Stimulated activated memory B cell treated with anti-CD40 and anti-IgM and Interleukin-4, amounts not matched to agents 10 μg/mL and 1 μg/mL and 100 μg/mL, for 72 hours (primary cell): Measurements from ENCODE around the gene IL1A.

Source experiments
- ATAC-seq: fragments of 150-1000 bp; cut with Tn5 transposase; 2 replicates; pipeline ENCODE4 v1.10.0; 2021
- H3K27ac Mint-ChIP-seq: one replicate; pipeline ENCODE4 v1.8.0; 2022; ENCODE audit warnings: mild to moderate bottlenecking, mixed read lengths
- H3K27me3 Mint-ChIP-seq: one replicate; pipeline ENCODE4 v1.8.0; 2022; ENCODE audit warnings: mixed read lengths
- H3K36me3 Mint-ChIP-seq: one replicate; pipeline ENCODE4 v1.8.0; 2022; ENCODE audit warnings: mixed read lengths
- H3K4me1 Mint-ChIP-seq: one replicate; pipeline ENCODE4 v1.8.0; 2022; ENCODE audit warnings: mixed read lengths
- H3K4me3 Mint-ChIP-seq: one replicate; pipeline ENCODE4 v1.8.0; 2022; ENCODE audit warnings: mild to moderate bottlenecking, moderate library complexity, mixed read lengths
- H3K9me3 Mint-ChIP-seq: one replicate; pipeline ENCODE4 v1.8.0; 2022; ENCODE audit warnings: mixed read lengths

IL1A gene

GRCh38 chr2:112807233-112807807 lies 23.0 kb upstream of the IL1A start:
- peaks cover 17% of the 10 kb centered on the region for H3K9me3 Mint-ChIP-seq
- H3K27me3 Mint-ChIP-seq: no peaks in the 10 kb centered on the region
- peaks cover 27% of the 10 kb centered on the region for H3K36me3 Mint-ChIP-seq
- peak overlapping the region; percentile 8 for H3K27ac Mint-ChIP-seq
- no peak overlapping the region for H3K4me3 Mint-ChIP-seq
- H3K4me1 Mint-ChIP-seq: peaks cover 47% of the 10 kb centered on the region
- ATAC-seq: no peak

GRCh38 chr2:112805542-112805941 lies 21.2 kb upstream of the IL1A start:
- Mint-ChIP-seq H3K36me3 (peaks cover 24% of the 10 kb centered on the region), H3K9me3 (peaks cover 15% of the 10 kb centered on the region), H3K4me3 (peak overlapping the region; percentile 59), H3K4me1 (peaks cover 36% of the 10 kb centered on the region), H3K27ac (peak overlapping the region; percentile 82), H3K27me3 (no peaks in the 10 kb centered on the region)
- ATAC-seq: peak; percentile 91

DNA sequence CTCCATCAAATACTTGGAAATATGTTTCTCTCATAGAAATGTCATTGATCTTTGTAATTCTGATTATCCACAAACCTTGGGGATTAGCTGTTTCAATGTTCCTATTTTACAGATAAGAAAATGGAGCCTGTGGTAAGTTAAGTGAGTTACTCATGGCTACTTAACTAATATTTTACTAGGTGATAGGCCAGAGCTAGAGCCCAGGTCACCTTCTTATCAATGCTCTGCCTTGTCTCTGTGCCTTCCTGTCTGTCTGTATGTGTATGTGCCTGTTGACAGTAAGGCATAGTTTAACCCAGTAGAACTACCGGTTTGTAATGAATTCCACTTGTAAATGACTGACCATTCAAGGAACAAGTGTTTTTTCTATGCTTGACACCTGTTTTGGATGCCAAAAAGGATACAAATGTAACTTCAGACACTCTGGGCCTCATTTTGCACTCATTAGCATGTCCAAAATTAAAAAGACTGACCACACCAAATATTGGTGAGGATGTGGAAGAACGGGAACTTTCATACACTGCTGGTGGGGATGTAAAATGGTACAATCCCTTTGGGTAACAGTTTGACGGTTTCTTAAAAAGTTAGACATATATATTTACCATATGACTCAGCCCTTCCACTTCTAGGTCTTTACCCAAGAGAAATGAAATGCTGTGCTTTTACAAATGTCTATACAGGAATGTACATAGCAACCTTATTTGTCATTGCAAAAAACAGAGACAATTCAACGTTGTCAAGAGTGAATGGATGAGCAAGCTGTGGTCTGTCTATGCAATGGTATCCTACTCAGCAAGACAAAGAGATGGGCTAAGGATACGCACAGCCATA lies 19.6 kb upstream of the IL1A start:
- H3K27me3 Mint-ChIP-seq: no peaks in the 10 kb centered on the region
- peaks cover 49% of the 10 kb centered on the region for H3K4me1 Mint-ChIP-seq
- H3K36me3 Mint-ChIP-seq: peaks cover 29% of the 10 kb centered on the region
- H3K27ac Mint-ChIP-seq: peak overlapping the region; percentile 69
- peak; percentile 57 for ATAC-seq
- peaks cover 15% of the 10 kb centered on the region for H3K9me3 Mint-ChIP-seq
- no peak overlapping the region for H3K4me3 Mint-ChIP-seq

DNA sequence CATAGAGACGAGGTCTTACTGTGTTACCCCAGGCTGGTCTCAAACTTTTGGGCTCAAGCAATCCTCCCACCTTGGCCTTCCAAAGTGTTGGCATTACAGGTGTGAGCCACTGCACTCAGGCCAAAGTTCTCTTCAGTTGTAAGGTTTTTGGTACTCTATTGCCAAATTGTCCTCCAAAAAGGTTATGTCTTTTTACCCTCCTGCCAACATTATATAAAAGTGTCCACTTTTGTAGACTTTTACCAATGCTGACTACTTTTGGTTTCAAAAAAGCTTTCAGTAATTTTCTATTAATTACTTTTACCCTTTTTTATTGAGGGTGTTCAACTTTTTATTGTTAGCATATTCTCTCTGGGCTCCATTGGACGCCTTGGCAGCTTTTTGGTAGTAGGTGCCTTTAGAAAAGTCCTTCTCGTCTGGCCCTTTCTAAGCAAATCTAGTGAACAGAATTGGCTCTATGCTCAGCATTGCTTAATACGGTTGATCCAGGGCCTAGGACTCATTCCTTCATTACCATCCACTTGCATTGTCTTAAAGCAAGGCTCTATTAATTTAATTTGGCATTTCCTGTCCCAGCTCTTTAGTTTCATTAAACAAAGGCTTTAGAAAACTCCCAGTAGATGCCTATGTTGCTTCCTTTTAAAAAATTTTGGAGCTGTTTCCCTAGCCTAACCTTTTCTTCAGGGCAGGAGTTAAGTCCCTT lies 16.7 kb upstream of the IL1A start:
- Mint-ChIP-seq H3K4me3 (no peak overlapping the region), H3K36me3 (peaks cover 13% of the 10 kb centered on the region), H3K9me3 (peaks cover 5% of the 10 kb centered on the region), H3K4me1 (peaks cover 40% of the 10 kb centered on the region), H3K27me3 (no peaks in the 10 kb centered on the region), H3K27ac (peak overlapping the region; percentile 30)
- ATAC-seq: no peak

DNA sequence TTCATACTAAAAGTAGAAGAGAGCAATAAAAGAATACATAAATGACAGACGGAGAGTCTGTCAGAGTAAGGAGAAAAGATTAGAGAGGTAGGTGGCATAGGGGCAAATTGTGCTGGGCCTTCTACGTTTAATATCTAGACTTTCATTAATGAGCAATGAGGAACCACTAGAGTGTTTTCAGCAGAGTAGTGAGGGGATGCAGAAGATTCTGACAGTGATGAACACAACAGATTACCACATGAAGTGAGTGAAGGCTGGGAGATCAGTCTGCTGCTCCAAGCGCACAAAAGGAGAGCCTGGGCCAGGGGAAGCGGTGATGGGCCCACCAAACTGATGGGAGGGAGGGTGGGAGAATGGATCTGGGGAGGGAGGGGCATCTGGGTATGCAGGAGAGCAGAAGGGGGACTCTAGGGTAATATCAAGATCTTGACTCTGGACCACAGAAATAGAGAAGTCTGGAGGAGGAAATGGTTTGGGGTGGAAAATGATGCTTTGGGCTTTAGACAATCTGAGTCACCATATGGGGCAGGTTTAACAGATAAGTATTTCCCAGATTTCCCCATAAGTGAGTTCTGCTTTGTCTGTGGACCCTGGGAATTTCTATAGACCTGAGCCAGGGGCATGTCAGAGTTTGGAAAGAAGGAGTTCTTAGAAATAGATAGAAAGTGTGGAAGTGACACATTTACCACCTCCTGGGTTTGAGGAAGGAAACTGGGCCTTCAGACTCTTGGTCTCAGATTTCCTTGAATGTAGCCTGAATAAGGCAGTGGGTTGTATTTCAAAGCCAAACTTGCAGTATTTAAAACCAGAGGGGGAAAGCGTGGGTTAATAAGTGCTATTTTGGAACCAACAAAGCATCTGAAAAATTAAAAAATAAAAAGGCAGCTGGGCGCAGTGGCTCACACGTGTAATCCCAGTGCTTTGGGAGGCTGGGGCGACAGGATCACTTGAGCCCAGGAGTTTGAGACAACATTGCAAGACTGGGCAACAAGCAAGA lies 15.0 kb upstream of the IL1A start:
- Mint-ChIP-seq H3K36me3 (peaks cover 7% of the 10 kb centered on the region), H3K9me3 (peaks cover 5% of the 10 kb centered on the region), H3K4me1 (peaks cover 35% of the 10 kb centered on the region), H3K4me3 (no peak overlapping the region), H3K27ac (peak overlapping the region; percentile 63), H3K27me3 (no peaks in the 10 kb centered on the region)
- peak; percentile 79 for ATAC-seq

DNA sequence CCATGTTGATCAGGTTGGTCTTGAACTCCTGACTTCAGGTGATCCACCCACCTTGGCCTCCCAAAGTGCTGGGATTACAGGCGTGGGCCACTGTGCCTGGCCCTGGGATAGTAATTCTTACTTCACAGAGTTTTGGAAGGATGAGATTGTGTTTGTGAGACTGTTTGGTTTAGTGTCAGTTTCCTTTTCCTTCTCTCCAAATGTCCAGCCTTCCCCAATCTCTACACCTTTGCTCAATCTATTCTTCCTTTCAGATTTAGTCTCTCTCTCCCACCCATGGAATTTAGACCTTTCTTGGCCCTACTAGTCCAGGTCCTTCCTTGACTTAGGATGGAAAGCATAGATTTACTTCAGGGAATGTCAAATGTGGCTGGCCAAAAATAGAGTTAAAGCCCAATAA lies 12.2 kb upstream of the IL1A start:
- Mint-ChIP-seq H3K4me3 (no peak overlapping the region), H3K36me3 (peaks cover 13% of the 10 kb centered on the region), H3K9me3 (peaks cover 8% of the 10 kb centered on the region), H3K4me1 (peaks cover 42% of the 10 kb centered on the region), H3K27ac (no peak overlapping the region), H3K27me3 (no peaks in the 10 kb centered on the region)
- ATAC-seq: no peak

DNA sequence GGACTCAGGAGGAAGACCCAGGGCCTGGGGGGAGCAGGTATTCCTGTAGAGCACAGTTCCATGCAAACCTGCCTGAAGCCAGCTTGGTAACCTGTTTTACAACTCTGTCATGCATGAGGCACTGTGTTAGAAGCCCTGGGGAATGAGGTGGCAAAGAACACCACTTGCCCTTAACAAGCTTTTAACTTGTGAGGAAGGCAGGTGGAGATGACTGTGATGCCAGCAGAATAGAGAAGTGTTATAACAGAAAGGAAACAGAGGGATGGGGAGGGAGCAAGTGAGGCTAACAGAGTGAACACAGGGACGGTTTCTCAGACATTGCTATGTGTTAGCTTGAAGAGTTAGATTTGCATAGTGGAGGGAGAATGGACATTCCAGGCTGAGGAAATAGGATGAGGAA lies 11.5 kb upstream of the IL1A start:
- Mint-ChIP-seq H3K27ac (no peak overlapping the region), H3K9me3 (peaks cover 8% of the 10 kb centered on the region)
- ATAC-seq: peak; percentile 78

GRCh38 chr2:112794841-112795240 lies 10.5 kb upstream of the IL1A start:
- no peak for ATAC-seq
- peak overlapping the region; percentile 56 for H3K27ac Mint-ChIP-seq
- peaks cover 6% of the 10 kb centered on the region for H3K36me3 Mint-ChIP-seq
- H3K27me3 Mint-ChIP-seq: no peaks in the 10 kb centered on the region
- H3K4me1 Mint-ChIP-seq: peaks cover 35% of the 10 kb centered on the region
- H3K9me3 Mint-ChIP-seq: peaks cover 3% of the 10 kb centered on the region
- no peak overlapping the region for H3K4me3 Mint-ChIP-seq

More for the DNA sequence above, 11.5 kb upstream of the IL1A start:
- H3K4me1 Mint-ChIP-seq: peaks cover 42% of the 10 kb centered on the region
- H3K27me3 Mint-ChIP-seq: no peaks in the 10 kb centered on the region
- H3K4me3 Mint-ChIP-seq: no peak overlapping the region
- H3K36me3 Mint-ChIP-seq: peaks cover 13% of the 10 kb centered on the region

- H3K4me1 Mint-ChIP-seq: peaks cover 29% of the 10 kb centered on the region
- peak; percentile 72 for ATAC-seq
- peak overlapping the region; percentile 56 for H3K27ac Mint-ChIP-seq
- H3K27me3 Mint-ChIP-seq: no peaks in the 10 kb centered on the region
- H3K36me3 Mint-ChIP-seq: peaks cover 6% of the 10 kb centered on the region
- no peak overlapping the region for H3K4me3 Mint-ChIP-seq
- H3K9me3 Mint-ChIP-seq: peaks cover 3% of the 10 kb centered on the region
Measured at GRCh38 chr2:112794131-112794733, 9.9 kb upstream of the IL1A start.

- peak; percentile 83 for ATAC-seq
- peaks cover 6% of the 10 kb centered on the region for H3K36me3 Mint-ChIP-seq
- H3K27ac Mint-ChIP-seq: peak overlapping the region; percentile 56
- peaks cover 24% of the 10 kb centered on the region for H3K4me1 Mint-ChIP-seq
- H3K9me3 Mint-ChIP-seq: peaks cover 3% of the 10 kb centered on the region
- no peak overlapping the region for H3K4me3 Mint-ChIP-seq
- no peaks in the 10 kb centered on the region for H3K27me3 Mint-ChIP-seq
Measured at GRCh38 chr2:112793449-112793978, 9.2 kb upstream of the IL1A start.

GRCh38 chr2:112792419-112792818 lies 8.1 kb upstream of the IL1A start:
- H3K9me3 Mint-ChIP-seq: peaks cover 3% of the 10 kb centered on the region
- H3K27ac Mint-ChIP-seq: no peak overlapping the region
- H3K27me3 Mint-ChIP-seq: no peaks in the 10 kb centered on the region
- ATAC-seq: no peak
- H3K36me3 Mint-ChIP-seq: peaks cover 6% of the 10 kb centered on the region
- H3K4me1 Mint-ChIP-seq: peaks cover 24% of the 10 kb centered on the region
- H3K4me3 Mint-ChIP-seq: no peak overlapping the region

DNA sequence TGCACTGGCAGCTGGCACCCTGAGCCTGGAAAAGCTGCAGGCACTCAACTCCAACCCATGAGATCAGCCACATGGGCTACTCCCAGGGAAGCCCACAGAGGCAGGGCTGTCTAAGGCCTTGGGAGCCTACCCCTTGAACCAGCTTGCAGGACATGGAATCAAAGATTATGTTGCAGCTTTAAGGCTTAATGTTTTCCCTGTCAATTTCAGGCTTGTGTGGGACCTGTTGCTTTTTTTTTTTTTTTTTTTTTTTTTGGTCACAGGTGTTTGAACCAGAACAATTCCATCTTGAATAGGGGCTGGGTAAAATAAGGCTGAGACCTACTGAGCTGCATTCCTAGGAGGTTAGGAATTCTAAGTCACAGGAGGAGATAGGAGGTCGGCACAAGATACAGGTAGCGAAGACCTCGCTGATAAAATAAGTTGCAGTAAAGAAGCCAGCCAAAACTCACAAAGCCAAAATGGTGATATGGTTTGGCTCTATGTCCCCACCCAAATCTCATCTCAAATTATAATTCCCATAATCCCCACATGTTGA lies 7.5 kb upstream of the IL1A start:
- Mint-ChIP-seq H3K27me3 (no peaks in the 10 kb centered on the region), H3K27ac (no peak overlapping the region), H3K4me3 (no peak overlapping the region), H3K4me1 (peaks cover 24% of the 10 kb centered on the region), H3K9me3 (peaks cover 3% of the 10 kb centered on the region), H3K36me3 (peaks cover 6% of the 10 kb centered on the region)
- ATAC-seq: no peak

GRCh38 chr2:112791019-112791418 lies 6.7 kb upstream of the IL1A start:
- no peak for ATAC-seq
- Mint-ChIP-seq H3K36me3 (peaks cover 6% of the 10 kb centered on the region), H3K27ac (no peak overlapping the region), H3K4me1 (peaks cover 22% of the 10 kb centered on the region), H3K27me3 (no peaks in the 10 kb centered on the region), H3K4me3 (no peak overlapping the region), H3K9me3 (peaks cover 3% of the 10 kb centered on the region)

- Mint-ChIP-seq H3K4me1 (peaks cover 16% of the 10 kb centered on the region), H3K27ac (no peak overlapping the region), H3K4me3 (no peak overlapping the region), H3K36me3 (peaks cover 6% of the 10 kb centered on the region), H3K27me3 (no peaks in the 10 kb centered on the region), H3K9me3 (peaks cover 3% of the 10 kb centered on the region)
- no peak for ATAC-seq
Measured at GRCh38 chr2:112790305-112790704, 6.0 kb upstream of the IL1A start.
